IPS-20b (cell line): ENCODE results near the gene EPG5.

Source experiments
- H3K27ac ChIP-seq: one replicate; pipeline ENCODE4 v1.5.1; 2013; ENCODE audit warnings: low read length
- H3K27me3 ChIP-seq: 2 replicates; pipeline ENCODE4 v1.6.1; 2013; ENCODE audit warnings: mild to moderate bottlenecking, low read length, inconsistent platforms; ENCODE audit not compliant: insufficient read depth
- H3K36me3 ChIP-seq: 2 replicates; pipeline ENCODE4 v1.6.1; 2013; ENCODE audit warnings: low read depth, mild to moderate bottlenecking, inconsistent platforms, low read length, moderate library complexity; ENCODE audit not compliant: insufficient read depth
- H3K4me1 ChIP-seq: 2 replicates; pipeline ENCODE4 v1.6.1; 2013; ENCODE audit warnings: mild to moderate bottlenecking, control low read depth, inconsistent platforms, low read length, moderate library complexity; ENCODE audit not compliant: insufficient read depth
- H3K4me3 ChIP-seq: 2 replicates; pipeline ENCODE4 v1.5.1; 2013; ENCODE audit warnings: mild to moderate bottlenecking, low read length, inconsistent platforms
- H3K9ac ChIP-seq: 2 replicates; pipeline ENCODE4 v1.6.1; 2013; ENCODE audit warnings: low read depth, mild to moderate bottlenecking, inconsistent platforms, low read length, moderate library complexity
- H3K9me3 ChIP-seq: 2 replicates; pipeline ENCODE4 v1.6.1; 2013; ENCODE audit warnings: mild to moderate bottlenecking, low read depth, low read length, inconsistent platforms; ENCODE audit not compliant: insufficient read depth

EPG5 gene

GRCh38 chr18:45844938-45845337 is 122.2 kb downstream of the EPG5 start:
- Histone ChIP-seq H3K4me1 (no peaks in the 10 kb centered on the region), H3K27ac (no peak overlapping the region), H3K9me3 (no peaks in the 10 kb centered on the region), H3K9ac (no peak overlapping the region), H3K36me3 (peaks cover 7% of the 10 kb centered on the region), H3K27me3 (peaks cover 2% of the 10 kb centered on the region; the same call in 1 of the 2 replicates), H3K4me3 (no peak overlapping the region)

GRCh38 chr18:45843019-45843418 is 124.1 kb downstream of the EPG5 start:
- Histone ChIP-seq H3K27ac (no peak overlapping the region), H3K4me3 (no peak overlapping the region), H3K9me3 (no peaks in the 10 kb centered on the region), H3K4me1 (no peaks in the 10 kb centered on the region), H3K36me3 (no peaks in the 10 kb centered on the region), H3K9ac (no peak overlapping the region), H3K27me3 (peaks cover 21% of the 10 kb centered on the region)

GRCh38 chr18:45841765-45842442 is 125.2 kb downstream of the EPG5 start:
- Histone ChIP-seq H3K9me3 (no peaks in the 10 kb centered on the region), H3K4me3 (no peak overlapping the region), H3K27ac (no peak overlapping the region), H3K36me3 (no peaks in the 10 kb centered on the region), H3K27me3 (peaks cover 32% of the 10 kb centered on the region), H3K9ac (no peak overlapping the region), H3K4me1 (no peaks in the 10 kb centered on the region; the same call in 1 of the 2 replicates)

GRCh38 chr18:45841060-45841764 is 125.9 kb downstream of the EPG5 start:
- Histone ChIP-seq H3K4me3 (no peak overlapping the region), H3K9me3 (no peaks in the 10 kb centered on the region)

GRCh38 chr18:45839414-45840395 is 127.4 kb downstream of the EPG5 start:
- Histone ChIP-seq H3K4me3 (no peak overlapping the region), H3K27ac (no peak overlapping the region), H3K27me3 (peaks cover 54% of the 10 kb centered on the region), H3K36me3 (no peaks in the 10 kb centered on the region), H3K9me3 (no peaks in the 10 kb centered on the region), H3K4me1 (peaks cover 6% of the 10 kb centered on the region; the same call in 1 of the 2 replicates), H3K9ac (no peak overlapping the region)

More at GRCh38 chr18:45841060-45841764, 125.9 kb downstream of the EPG5 start:
- Histone ChIP-seq H3K36me3 (no peaks in the 10 kb centered on the region), H3K9ac (no peak overlapping the region), H3K27ac (no peak overlapping the region), H3K27me3 (peaks cover 39% of the 10 kb centered on the region), H3K4me1 (peaks cover 6% of the 10 kb centered on the region; the same call in 1 of the 2 replicates)

GRCh38 chr18:45838302-45839070 is 128.6 kb downstream of the EPG5 start:
- Histone ChIP-seq H3K9ac (no peak overlapping the region), H3K4me3 (peak overlapping the region; percentile 39; the same call in 1 of the 2 replicates), H3K4me1 (peaks cover 6% of the 10 kb centered on the region; the same call in 1 of the 2 replicates), H3K27me3 (peaks cover 57% of the 10 kb centered on the region), H3K36me3 (no peaks in the 10 kb centered on the region), H3K9me3 (no peaks in the 10 kb centered on the region), H3K27ac (no peak overlapping the region)

GRCh38 chr18:45837283-45838070 is 129.7 kb downstream of the EPG5 start:
- Histone ChIP-seq H3K27ac (no peak overlapping the region), H3K9ac (no peak overlapping the region), H3K4me3 (peak overlapping the region; percentile 39; the same call in 1 of the 2 replicates)

GRCh38 chr18:45836242-45837205 is 130.6 kb downstream of the EPG5 start:
- Histone ChIP-seq H3K4me1 (peaks cover 6% of the 10 kb centered on the region; the same call in 1 of the 2 replicates), H3K9me3 (no peaks in the 10 kb centered on the region), H3K4me3 (peak overlapping the region; percentile 39; the same call in 1 of the 2 replicates), H3K36me3 (no peaks in the 10 kb centered on the region), H3K9ac (no peak overlapping the region), H3K27me3 (peaks cover 57% of the 10 kb centered on the region), H3K27ac (no peak overlapping the region)

More at GRCh38 chr18:45837283-45838070, 129.7 kb downstream of the EPG5 start:
- no peaks in the 10 kb centered on the region for H3K9me3 ChIP-seq
- H3K4me1 ChIP-seq, result peaks cover 6% of the 10 kb centered on the region; the same call in 1 of the 2 replicates
- no peaks in the 10 kb centered on the region for H3K36me3 ChIP-seq
- H3K27me3 ChIP-seq, result peaks cover 57% of the 10 kb centered on the region

- no peak overlapping the region for H3K27ac ChIP-seq
Observed at GRCh38 chr18:45835057-45835636, 132.0 kb downstream of the EPG5 start.

More at GRCh38 chr18:45835057-45835636, 132.0 kb downstream of the EPG5 start:
- H3K9me3 ChIP-seq, result no peaks in the 10 kb centered on the region
- peaks cover 6% of the 10 kb centered on the region; the same call in 1 of the 2 replicates for H3K4me1 ChIP-seq
- H3K27me3 ChIP-seq, result peaks cover 57% of the 10 kb centered on the region
- H3K4me3 ChIP-seq, result no peak overlapping the region
- no peaks in the 10 kb centered on the region for H3K36me3 ChIP-seq
- no peak overlapping the region for H3K9ac ChIP-seq
